ENCODE measurements around the gene ADAMTS16.

ADAMTS16 gene

GRCh38 chr5:5188376-5189050, 48.4 kb downstream of the ADAMTS16 start:
- Mint-ChIP-seq H3K27ac (no peak overlapping the region), H3K4me1 (ENCODE audit: low read depth) (peaks cover 2% of the 10 kb centered on the region), H3K27me3 (no peaks in the 10 kb centered on the region), H3K36me3 (no peaks in the 10 kb centered on the region), H3K4me3 (no peak overlapping the region), H3K9me3 (ENCODE audit: low read depth) (no peaks in the 10 kb centered on the region)

- Mint-ChIP-seq H3K4me3 (no peak overlapping the region), H3K27ac (no peak overlapping the region), H3K36me3 (no peaks in the 10 kb centered on the region), H3K9me3 (ENCODE audit: low read depth) (no peaks in the 10 kb centered on the region), H3K4me1 (ENCODE audit: low read depth) (no peaks in the 10 kb centered on the region), H3K27me3 (no peaks in the 10 kb centered on the region)
These were observed 48.9 kb downstream of the ADAMTS16 start for GRCh38 chr5:5189051-5189430.

- Mint-ChIP-seq H3K36me3 (no peaks in the 10 kb centered on the region), H3K4me3 (no peak overlapping the region), H3K9me3 (ENCODE audit: low read depth) (no peaks in the 10 kb centered on the region), H3K27me3 (no peaks in the 10 kb centered on the region), H3K4me1 (ENCODE audit: low read depth) (no peaks in the 10 kb centered on the region), H3K27ac (no peak overlapping the region)
These were observed 51.8 kb downstream of the ADAMTS16 start for GRCh38 chr5:5191906-5192305.

GRCh38 chr5:5192681-5193080, 52.6 kb downstream of the ADAMTS16 start:
- no peak overlapping the region for H3K4me3 Mint-ChIP-seq
- no peaks in the 10 kb centered on the region for H3K4me1 Mint-ChIP-seq (ENCODE audit: low read depth)
- H3K27me3 Mint-ChIP-seq: no peaks in the 10 kb centered on the region
- H3K27ac Mint-ChIP-seq: no peak overlapping the region
- H3K36me3 Mint-ChIP-seq: no peaks in the 10 kb centered on the region
- no peaks in the 10 kb centered on the region for H3K9me3 Mint-ChIP-seq (ENCODE audit: low read depth)

GRCh38 chr5:5195128-5195918, 55.2 kb downstream of the ADAMTS16 start:
- Mint-ChIP-seq H3K27me3 (no peaks in the 10 kb centered on the region), H3K27ac (no peak overlapping the region), H3K9me3 (ENCODE audit: low read depth) (no peaks in the 10 kb centered on the region), H3K36me3 (no peaks in the 10 kb centered on the region), H3K4me3 (no peak overlapping the region), H3K4me1 (ENCODE audit: low read depth) (no peaks in the 10 kb centered on the region)

- H3K9me3 Mint-ChIP-seq (ENCODE audit: low read depth): no peaks in the 10 kb centered on the region
- no peaks in the 10 kb centered on the region for H3K27me3 Mint-ChIP-seq
- H3K27ac Mint-ChIP-seq: no peak overlapping the region
- no peaks in the 10 kb centered on the region for H3K36me3 Mint-ChIP-seq
- H3K4me1 Mint-ChIP-seq (ENCODE audit: low read depth): no peaks in the 10 kb centered on the region
- H3K4me3 Mint-ChIP-seq: no peak overlapping the region
These were observed 58.0 kb downstream of the ADAMTS16 start for GRCh38 chr5:5198135-5198534.

- H3K27ac Mint-ChIP-seq: no peak overlapping the region
- H3K9me3 Mint-ChIP-seq (ENCODE audit: low read depth): no peaks in the 10 kb centered on the region
- H3K36me3 Mint-ChIP-seq: no peaks in the 10 kb centered on the region
- H3K4me1 Mint-ChIP-seq (ENCODE audit: low read depth): no peaks in the 10 kb centered on the region
- no peak overlapping the region for H3K4me3 Mint-ChIP-seq
- no peaks in the 10 kb centered on the region for H3K27me3 Mint-ChIP-seq
These were observed 58.7 kb downstream of the ADAMTS16 start for GRCh38 chr5:5198815-5199214.

- Mint-ChIP-seq H3K4me3 (no peak overlapping the region), H3K4me1 (ENCODE audit: low read depth) (no peaks in the 10 kb centered on the region), H3K36me3 (no peaks in the 10 kb centered on the region), H3K27ac (no peak overlapping the region), H3K27me3 (no peaks in the 10 kb centered on the region), H3K9me3 (ENCODE audit: low read depth) (no peaks in the 10 kb centered on the region)
These were observed 59.4 kb downstream of the ADAMTS16 start for GRCh38 chr5:5199495-5199894.

GRCh38 chr5:5200133-5200532, 60.0 kb downstream of the ADAMTS16 start:
- no peaks in the 10 kb centered on the region for H3K9me3 Mint-ChIP-seq (ENCODE audit: low read depth)
- no peaks in the 10 kb centered on the region for H3K36me3 Mint-ChIP-seq
- H3K27ac Mint-ChIP-seq: no peak overlapping the region
- no peaks in the 10 kb centered on the region for H3K4me1 Mint-ChIP-seq (ENCODE audit: low read depth)
- H3K27me3 Mint-ChIP-seq: no peaks in the 10 kb centered on the region
- no peak overlapping the region for H3K4me3 Mint-ChIP-seq

GRCh38 chr5:5202321-5202720, 62.2 kb downstream of the ADAMTS16 start:
- no peaks in the 10 kb centered on the region for H3K4me1 Mint-ChIP-seq (ENCODE audit: low read depth)
- H3K36me3 Mint-ChIP-seq: no peaks in the 10 kb centered on the region
- H3K9me3 Mint-ChIP-seq (ENCODE audit: low read depth): no peaks in the 10 kb centered on the region
- no peak overlapping the region for H3K4me3 Mint-ChIP-seq
- H3K27me3 Mint-ChIP-seq: no peaks in the 10 kb centered on the region
- H3K27ac Mint-ChIP-seq: no peak overlapping the region

- Mint-ChIP-seq H3K27me3 (no peaks in the 10 kb centered on the region), H3K4me1 (ENCODE audit: low read depth) (no peaks in the 10 kb centered on the region), H3K36me3 (no peaks in the 10 kb centered on the region), H3K9me3 (ENCODE audit: low read depth) (no peaks in the 10 kb centered on the region), H3K4me3 (no peak overlapping the region), H3K27ac (no peak overlapping the region)
These were observed 63.3 kb downstream of the ADAMTS16 start for GRCh38 chr5:5203451-5203850.

GRCh38 chr5:5207828-5208227, 67.7 kb downstream of the ADAMTS16 start:
- no peaks in the 10 kb centered on the region for H3K36me3 Mint-ChIP-seq
- H3K27ac Mint-ChIP-seq: no peak overlapping the region
- H3K27me3 Mint-ChIP-seq: peaks cover 7% of the 10 kb centered on the region

GRCh38 chr5:5209089-5209488, 69.0 kb downstream of the ADAMTS16 start:
- Mint-ChIP-seq H3K4me1 (ENCODE audit: low read depth) (no peaks in the 10 kb centered on the region), H3K27ac (no peak overlapping the region), H3K4me3 (no peak overlapping the region), H3K9me3 (ENCODE audit: low read depth) (no peaks in the 10 kb centered on the region), H3K27me3 (peaks cover 8% of the 10 kb centered on the region), H3K36me3 (no peaks in the 10 kb centered on the region)

More at GRCh38 chr5:5207828-5208227, 67.7 kb downstream of the ADAMTS16 start:
- H3K9me3 Mint-ChIP-seq (ENCODE audit: low read depth): no peaks in the 10 kb centered on the region
- no peak overlapping the region for H3K4me3 Mint-ChIP-seq
- no peaks in the 10 kb centered on the region for H3K4me1 Mint-ChIP-seq (ENCODE audit: low read depth)

GRCh38 chr5:5209510-5210286, 69.6 kb downstream of the ADAMTS16 start:
- no peaks in the 10 kb centered on the region for H3K36me3 Mint-ChIP-seq
- no peak overlapping the region for H3K27ac Mint-ChIP-seq
- peaks cover 8% of the 10 kb centered on the region for H3K27me3 Mint-ChIP-seq
- no peak overlapping the region for H3K4me3 Mint-ChIP-seq
- H3K9me3 Mint-ChIP-seq (ENCODE audit: low read depth): no peaks in the 10 kb centered on the region
- no peaks in the 10 kb centered on the region for H3K4me1 Mint-ChIP-seq (ENCODE audit: low read depth)

- H3K36me3 Mint-ChIP-seq: no peaks in the 10 kb centered on the region
- H3K4me3 Mint-ChIP-seq: no peak overlapping the region
- no peak overlapping the region for H3K27ac Mint-ChIP-seq
- no peaks in the 10 kb centered on the region for H3K9me3 Mint-ChIP-seq (ENCODE audit: low read depth)
- H3K27me3 Mint-ChIP-seq: peaks cover 2% of the 10 kb centered on the region
- no peaks in the 10 kb centered on the region for H3K4me1 Mint-ChIP-seq (ENCODE audit: low read depth)
These were observed 77.2 kb downstream of the ADAMTS16 start for GRCh38 chr5:5217371-5217770.
